IPS DF 6.9 (cell line): Measurements from ENCODE around the gene MPND.
"Not testable (repeated sequence)": the region's sequence is repeated elsewhere in the genome, so short reads cannot be mapped to it uniquely, and the experiment has no call there.

Experiments
- DNase-seq: peaks from one replicate; pipeline ENCODE4 v3.0.0-alpha.2; 2013; ENCODE audit warnings: low read depth, low spot score
- H3K27ac ChIP-seq: one replicate; pipeline ENCODE4 v1.5.1; 2013; ENCODE audit warnings: low read length, control low read depth
- H3K27me3 ChIP-seq: 2 replicates; pipeline ENCODE4 v1.6.1; 2013; ENCODE audit warnings: mild to moderate bottlenecking, low read length; ENCODE audit not compliant: control insufficient read depth, insufficient read depth
- H3K36me3 ChIP-seq: 2 replicates; pipeline ENCODE4 v1.6.1; 2013; ENCODE audit warnings: low read length; ENCODE audit not compliant: control insufficient read depth, insufficient read depth
- H3K4me1 ChIP-seq: 2 replicates; pipeline ENCODE4 v1.6.1; 2013; ENCODE audit warnings: low read length; ENCODE audit not compliant: control insufficient read depth, insufficient read depth
- H3K4me3 ChIP-seq: 2 replicates; pipeline ENCODE4 v1.5.1; 2013; ENCODE audit warnings: mild to moderate bottlenecking, low read length
- H3K9me3 ChIP-seq: 2 replicates; pipeline ENCODE4 v1.6.1; 2013; ENCODE audit warnings: low read length, inconsistent platforms; ENCODE audit not compliant: control insufficient read depth, insufficient read depth
- WGBS: extraction: QIAGEN DNeasy Blood & Tissue Kit; methylation state at CpG from one replicate; pipeline ENCODE4 v1.1.7; 2013; ENCODE audit warnings: mixed read lengths, missing lambda C conversion rate; ENCODE audit not compliant: insufficient read length, insufficient coverage; 5-methylcytosine and 5-hydroxymethylcytosine counted together

The MPND gene

DNA sequence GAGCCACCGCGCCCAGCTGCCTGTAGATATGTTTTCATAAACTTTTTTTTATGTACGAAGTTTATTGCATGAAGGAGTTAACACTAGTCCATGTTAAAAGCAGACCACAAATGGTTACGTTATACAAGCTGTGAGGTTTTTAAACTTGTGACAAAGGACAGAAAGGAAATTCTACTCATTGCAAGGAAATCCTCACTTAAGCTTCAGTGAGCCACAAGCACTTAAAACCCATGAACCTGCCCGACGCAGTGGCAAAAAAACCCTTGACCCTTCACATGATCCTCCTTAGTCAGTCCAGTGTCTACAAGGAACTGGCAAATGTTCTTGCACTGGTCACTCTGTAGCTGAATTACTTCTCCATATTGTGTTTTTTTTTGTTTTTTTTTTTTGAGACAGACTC lies 4.2 kb downstream of the MPND start:
- H3K27ac ChIP-seq: no peak overlapping the region
- no peak overlapping the region for H3K4me3 ChIP-seq
- no peaks in the 10 kb centered on the region for H3K27me3 ChIP-seq
- no peaks in the 10 kb centered on the region; the same call in 1 of the 2 replicates for H3K4me1 ChIP-seq
- peaks cover 7% of the 10 kb centered on the region for H3K36me3 ChIP-seq
- WGBS: no CpG with 5 or more reads among the region's 6 CpGs
- no peaks in the 10 kb centered on the region for H3K9me3 ChIP-seq
- no peak for DNase-seq

DNA sequence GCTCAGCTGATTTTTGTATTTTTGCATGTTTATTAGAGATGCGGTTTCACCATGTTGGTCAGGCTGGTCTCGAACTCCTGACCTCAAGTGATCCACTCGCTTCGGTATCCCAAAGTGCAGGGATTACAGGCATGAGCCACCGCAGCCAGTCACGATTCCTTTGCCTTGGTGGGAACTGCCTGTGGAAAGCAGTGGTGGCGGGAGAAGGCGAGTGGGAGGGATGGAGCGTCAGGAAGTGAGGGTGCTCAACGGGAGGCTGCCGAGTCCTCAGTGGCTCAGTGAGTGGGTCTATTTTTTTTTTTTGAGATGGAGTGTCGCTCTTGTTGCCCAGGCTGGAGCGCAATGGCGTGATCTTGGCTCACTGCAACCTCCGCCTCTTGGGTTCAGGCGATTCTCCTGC lies 5.9 kb downstream of the MPND start:
- H3K9me3 ChIP-seq, H3K27ac ChIP-seq, H3K4me3 ChIP-seq, H3K4me1 ChIP-seq, DNase-seq, H3K27me3 ChIP-seq: not testable (repeated sequence)
- peaks cover 13% of the 10 kb centered on the region for H3K36me3 ChIP-seq
- WGBS: no CpG with 5 or more reads among the region's 16 CpGs

DNA sequence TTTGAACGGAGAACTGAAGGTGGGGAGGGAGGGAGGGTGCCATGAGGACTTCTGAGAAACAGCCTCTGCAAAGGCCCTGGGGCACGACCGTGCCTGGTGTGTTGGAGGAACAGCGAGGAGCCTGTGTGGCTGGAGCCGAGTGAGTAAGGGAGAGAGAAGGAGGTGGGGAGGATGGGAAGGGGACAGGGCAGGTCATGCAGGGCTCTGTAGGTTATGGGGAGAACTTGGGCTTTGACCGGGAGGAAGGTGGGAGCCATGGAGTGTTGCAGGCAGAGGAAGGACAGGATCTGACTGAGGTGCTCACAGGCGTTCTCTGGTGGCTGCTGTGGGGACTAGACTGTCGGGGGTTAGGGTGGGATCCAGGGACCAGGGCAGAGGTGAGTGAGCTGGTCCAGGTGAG lies 6.7 kb downstream of the MPND start:
- Histone ChIP-seq H3K4me3 (no peak overlapping the region), H3K9me3 (no peaks in the 10 kb centered on the region), H3K27me3 (no peaks in the 10 kb centered on the region), H3K36me3 (peaks cover 15% of the 10 kb centered on the region), H3K4me1 (no peaks in the 10 kb centered on the region), H3K27ac (no peak overlapping the region)
- WGBS: no CpG with 5 or more reads among the region's 8 CpGs
- DNase-seq: no peak

- DNase-seq: no peak
- Histone ChIP-seq H3K4me3 (no peak overlapping the region), H3K4me1 (no peaks in the 10 kb centered on the region), H3K27ac (no peak overlapping the region), H3K9me3 (no peaks in the 10 kb centered on the region), H3K36me3 (peaks cover 12% of the 10 kb centered on the region), H3K27me3 (no peaks in the 10 kb centered on the region)
- no CpG with 5 or more reads among the region's 9 CpGs for WGBS
Measured at GRCh38 chr19:4350726-4351125, 7.4 kb downstream of the MPND start.

DNA sequence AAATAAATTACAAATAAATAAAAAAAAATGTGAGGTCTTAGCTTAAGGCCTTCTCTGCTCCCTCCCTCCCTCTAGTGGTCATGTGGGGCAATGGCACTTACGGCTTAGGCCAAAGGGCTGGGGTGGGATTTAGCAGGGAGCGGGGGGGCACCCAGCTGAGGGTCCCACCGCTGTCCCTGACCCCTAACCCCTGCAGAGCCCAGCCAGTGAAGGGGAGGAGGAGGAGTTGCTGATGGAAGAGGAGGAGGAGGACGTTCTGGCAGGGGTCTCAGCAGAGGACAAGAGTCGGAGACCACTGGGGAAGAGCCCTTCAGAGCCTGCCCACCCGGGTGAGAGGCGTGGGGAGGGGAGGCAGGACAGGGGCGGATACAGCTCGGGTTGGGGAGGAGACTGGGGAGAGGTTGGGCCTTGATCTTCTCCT lies 9.3 kb downstream of the MPND start:
- DNase-seq: no peak
- WGBS: no CpG with 5 or more reads among the region's 9 CpGs
- Histone ChIP-seq H3K36me3 (peaks cover 10% of the 10 kb centered on the region), H3K4me3 (no peak overlapping the region), H3K27me3 (no peaks in the 10 kb centered on the region), H3K27ac (no peak overlapping the region), H3K9me3 (no peaks in the 10 kb centered on the region), H3K4me1 (no peaks in the 10 kb centered on the region)

DNA sequence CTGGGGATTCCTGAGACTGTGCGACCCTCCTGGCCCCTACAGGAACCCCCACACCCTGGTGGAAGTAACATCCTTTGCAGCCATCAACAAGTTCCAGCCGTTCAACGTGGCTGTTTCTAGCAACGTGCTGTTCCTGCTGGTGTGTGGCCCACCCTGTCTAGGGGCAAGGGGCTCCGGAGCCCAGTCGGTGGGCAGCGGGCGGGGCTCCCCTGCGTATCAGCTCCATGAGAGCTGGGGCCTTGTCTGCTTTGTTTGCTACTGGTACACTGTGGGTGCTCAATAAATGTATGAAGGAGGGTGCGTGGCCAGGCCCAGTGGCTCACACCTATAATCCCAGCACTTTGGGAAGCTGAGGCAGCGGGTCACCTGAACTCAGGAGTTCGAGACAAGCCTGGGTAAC lies 10.9 kb downstream of the MPND start:
- Histone ChIP-seq H3K4me1 (no peaks in the 10 kb centered on the region), H3K4me3 (no peak overlapping the region), H3K27me3 (no peaks in the 10 kb centered on the region), H3K27ac (no peak overlapping the region), H3K9me3 (no peaks in the 10 kb centered on the region), H3K36me3 (peaks cover 13% of the 10 kb centered on the region)
- no CpG with 5 or more reads among the region's 12 CpGs for WGBS
- DNase-seq: no peak

- H3K27me3 ChIP-seq: no peaks in the 10 kb centered on the region
- no peak overlapping the region for H3K27ac ChIP-seq
- no CpG with 5 or more reads among the region's 17 CpGs for WGBS
- no peaks in the 10 kb centered on the region for H3K9me3 ChIP-seq
- H3K4me1 ChIP-seq: no peaks in the 10 kb centered on the region
- H3K4me3 ChIP-seq: no peak overlapping the region
- no peak for DNase-seq
- peaks cover 13% of the 10 kb centered on the region for H3K36me3 ChIP-seq
Measured at GRCh38 chr19:4354897-4355296, 11.5 kb downstream of the MPND start.

DNA sequence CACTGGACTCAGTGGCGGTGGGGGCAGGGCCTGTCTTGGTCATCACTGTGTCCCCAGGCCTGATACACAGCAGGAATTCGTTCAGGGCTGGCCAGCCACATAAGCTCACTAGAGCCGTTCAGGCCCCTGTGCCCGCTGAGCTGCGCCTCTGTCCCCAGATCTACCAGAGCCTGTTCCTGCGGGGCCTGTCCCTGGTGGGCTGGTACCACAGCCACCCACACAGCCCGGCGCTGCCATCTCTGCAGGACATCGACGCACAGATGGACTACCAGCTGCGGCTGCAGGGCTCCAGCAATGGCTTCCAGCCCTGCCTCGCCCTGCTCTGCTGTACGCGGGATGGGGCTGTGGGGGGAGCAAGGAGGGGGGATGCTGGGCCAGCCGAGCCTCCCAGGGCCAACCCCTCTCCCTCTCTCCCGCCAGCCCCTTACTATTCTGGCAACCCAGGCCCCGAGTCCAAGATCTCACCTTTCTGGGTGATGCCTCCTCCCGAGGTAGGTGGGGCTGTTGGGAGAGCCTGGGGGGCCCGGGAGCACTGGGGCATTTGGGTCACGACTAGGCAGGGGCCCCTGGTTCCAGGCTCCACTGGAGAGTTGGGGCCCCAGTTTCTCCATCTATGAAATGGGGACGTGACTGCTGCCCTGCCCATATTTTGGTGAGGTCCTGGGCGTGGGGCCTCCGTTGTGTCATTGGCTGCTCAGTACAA lies 13.9 kb downstream of the MPND start:
- H3K27ac ChIP-seq: no peak overlapping the region
- H3K4me3 ChIP-seq: no peak overlapping the region; the same call in 1 of the 2 replicates
- no peaks in the 10 kb centered on the region for H3K27me3 ChIP-seq
- no peaks in the 10 kb centered on the region for H3K9me3 ChIP-seq
- no peak for DNase-seq
- H3K4me1 ChIP-seq: 0 out of 2 replicates have a peak, but pooled peaks cover 2% of the 10 kb centered on the region
- peaks cover 17% of the 10 kb centered on the region for H3K36me3 ChIP-seq
- WGBS: no CpG with 5 or more reads among the region's 23 CpGs

DNA sequence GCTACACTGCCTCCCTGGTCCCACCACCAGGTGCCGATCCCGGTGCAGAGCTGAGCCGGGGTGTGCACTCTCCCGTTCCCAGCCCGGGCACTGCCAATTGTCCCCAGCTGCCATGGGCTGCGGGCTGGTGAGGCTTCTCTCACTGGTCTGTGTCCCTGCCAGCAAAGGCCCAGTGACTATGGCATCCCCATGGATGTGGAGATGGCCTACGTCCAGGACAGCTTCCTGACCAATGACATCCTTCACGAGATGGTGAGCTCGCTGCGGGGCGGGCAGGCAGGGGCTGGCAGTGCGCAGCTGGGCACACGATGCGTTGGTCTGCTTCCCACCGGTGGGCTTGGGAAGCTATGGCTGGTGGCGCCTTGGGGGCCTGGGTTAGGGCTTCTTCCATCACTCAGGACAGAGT lies 14.6 kb downstream of the MPND start:
- 0 out of 2 replicates have a peak, but pooled peaks cover 2% of the 10 kb centered on the region for H3K4me1 ChIP-seq
- no peaks in the 10 kb centered on the region for H3K9me3 ChIP-seq
- H3K27me3 ChIP-seq: no peaks in the 10 kb centered on the region
- H3K4me3 ChIP-seq: no peak overlapping the region
- WGBS: no CpG with 5 or more reads among the region's 16 CpGs
- H3K27ac ChIP-seq: no peak overlapping the region
- DNase-seq: no peak
- peaks cover 17% of the 10 kb centered on the region for H3K36me3 ChIP-seq

- H3K4me1 ChIP-seq: 0 out of 2 replicates have a peak, but pooled peaks cover 2% of the 10 kb centered on the region
- no peak for DNase-seq
- H3K27ac ChIP-seq: no peak overlapping the region
- peaks cover 16% of the 10 kb centered on the region for H3K36me3 ChIP-seq
- no peaks in the 10 kb centered on the region for H3K9me3 ChIP-seq
- WGBS: no CpG with 5 or more reads among the region's 25 CpGs
- H3K27me3 ChIP-seq: no peaks in the 10 kb centered on the region
- no peak overlapping the region for H3K4me3 ChIP-seq
Measured at GRCh38 chr19:4358709-4359626, 15.6 kb downstream of the MPND start.
